Activated T-helper 9 cell treated with anti-CD3 and anti-CD28 coated beads, Interleukin-2, amount 50 U/mL, for 16 hours (primary cell): ENCODE data around the gene WFIKKN1.

ENCODE experiments used
- DNase-seq: peaks from one replicate; pipeline ENCODE4 v3.0.0-alpha.2; 2020; ENCODE audit warnings: low read depth

Gene WFIKKN1

GRCh38 chr16:657487-657886, 26.7 kb downstream of the WFIKKN1 start:
- no peak for DNase-seq

DNA sequence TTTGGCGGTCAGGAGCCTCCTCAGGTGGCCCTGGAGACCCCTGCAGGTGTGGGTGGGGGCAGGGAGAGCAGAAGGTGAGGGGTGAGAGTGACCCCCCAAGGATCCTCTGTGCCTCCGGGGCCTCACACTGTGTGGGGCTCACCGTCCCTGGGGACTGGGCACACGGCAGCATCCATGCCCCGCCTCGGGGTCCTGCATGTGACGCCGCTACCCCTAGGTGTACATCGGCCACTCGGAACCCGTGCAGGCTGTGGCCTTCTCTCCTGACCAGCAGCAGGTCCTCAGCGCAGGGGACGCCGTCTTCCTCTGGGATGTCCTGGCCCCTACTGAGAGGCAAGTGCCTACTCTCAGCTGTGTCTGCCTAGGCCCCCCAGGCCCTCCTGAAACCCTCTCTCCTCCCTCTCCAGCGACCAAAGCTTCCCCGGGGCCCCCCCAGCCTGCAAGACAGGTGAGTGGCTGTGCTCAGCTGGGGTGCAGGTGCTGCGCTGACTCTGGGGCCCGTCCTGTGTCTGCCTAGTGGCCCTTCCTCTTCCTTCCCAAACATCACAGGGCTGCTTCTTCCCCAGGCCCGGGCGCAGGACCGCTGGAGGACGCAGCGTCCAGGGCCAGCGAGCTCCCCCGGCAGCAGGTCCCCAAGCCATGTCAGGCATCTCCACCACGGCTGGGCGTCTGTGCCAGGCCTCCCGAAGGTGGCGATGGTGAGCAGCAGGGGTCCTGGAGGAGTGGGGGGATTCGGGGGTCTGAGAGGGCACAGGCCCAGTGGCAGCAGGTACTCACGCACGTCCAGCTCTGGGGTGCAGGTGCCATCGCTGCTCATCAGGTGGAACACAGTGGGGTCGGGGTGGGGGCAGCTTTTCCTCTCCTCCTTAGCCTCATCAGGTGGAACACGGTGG, 28.1 kb downstream of the WFIKKN1 start:
- no peak for DNase-seq

- DNase-seq: no peak
These were observed 28.8 kb downstream of the WFIKKN1 start for GRCh38 chr16:659618-660017.

GRCh38 chr16:660132-660458, 29.3 kb downstream of the WFIKKN1 start:
- DNase-seq: no peak

- peak; percentile 52 for DNase-seq
These were observed 29.8 kb downstream of the WFIKKN1 start for GRCh38 chr16:660459-661183.

- DNase-seq: no peak
These were observed 30.5 kb downstream of the WFIKKN1 start for GRCh38 chr16:661184-661821.

DNA sequence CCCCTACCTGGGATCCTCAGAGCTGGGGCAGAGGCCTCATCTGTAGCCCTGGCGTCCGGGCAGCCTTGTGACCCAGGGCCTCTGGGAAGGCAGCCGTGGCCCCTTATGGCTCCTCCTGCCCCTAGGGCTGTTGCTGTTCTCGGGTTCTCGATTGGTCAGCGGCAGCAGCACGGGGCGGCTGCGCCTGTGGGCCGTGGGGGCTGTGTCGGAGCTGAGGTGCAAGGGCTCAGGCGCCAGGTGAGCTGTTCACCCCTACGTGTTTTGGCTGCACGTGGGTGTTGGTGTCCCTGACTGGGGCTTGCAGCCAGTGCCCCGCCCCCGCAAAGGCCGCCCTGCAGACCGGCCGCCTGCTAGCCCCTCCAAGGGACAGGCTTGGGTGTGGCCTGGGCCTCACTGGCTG, 31.3 kb downstream of the WFIKKN1 start:
- no peak for DNase-seq

DNA sequence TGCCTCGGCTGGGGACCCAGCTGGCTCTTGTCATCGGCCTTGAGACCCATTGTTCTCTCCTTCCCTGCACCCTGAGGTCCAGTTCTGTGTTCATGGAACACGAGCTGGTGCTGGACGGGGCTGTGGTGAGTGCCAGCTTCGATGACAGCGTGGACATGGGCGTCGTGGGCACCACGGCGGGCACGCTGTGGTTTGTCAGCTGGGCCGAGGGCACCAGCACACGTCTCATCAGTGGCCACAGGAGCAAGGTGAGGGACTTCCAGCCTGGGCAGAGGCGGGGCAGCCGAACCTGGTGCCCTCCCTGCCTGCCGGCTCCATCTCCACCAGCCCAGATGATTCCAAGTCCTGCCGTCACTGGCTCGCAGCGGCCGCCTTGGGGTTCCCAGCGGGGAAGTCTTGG, 31.8 kb downstream of the WFIKKN1 start:
- DNase-seq: no peak

DNA sequence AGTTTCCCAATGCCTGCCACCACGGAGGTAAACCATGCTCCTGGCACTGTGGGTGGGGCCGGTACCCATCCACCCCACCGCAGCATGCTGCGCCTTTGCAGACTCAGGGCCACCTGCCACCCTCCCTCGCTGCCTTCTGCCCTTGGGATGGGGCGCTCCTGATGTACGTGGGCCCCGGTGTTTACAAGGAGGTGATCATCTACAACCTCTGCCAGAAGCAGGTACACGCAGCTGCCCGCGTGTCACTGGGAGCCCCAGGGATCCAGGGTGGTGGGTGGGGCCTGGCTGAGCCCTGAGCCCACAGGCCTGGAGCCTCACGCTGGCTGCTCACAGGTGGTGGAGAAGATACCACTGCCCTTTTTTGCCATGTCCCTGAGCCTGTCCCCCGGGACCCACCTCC, 35.8 kb downstream of the WFIKKN1 start:
- no peak for DNase-seq

GRCh38 chr16:667113-667779, 36.5 kb downstream of the WFIKKN1 start:
- no peak for DNase-seq

DNA sequence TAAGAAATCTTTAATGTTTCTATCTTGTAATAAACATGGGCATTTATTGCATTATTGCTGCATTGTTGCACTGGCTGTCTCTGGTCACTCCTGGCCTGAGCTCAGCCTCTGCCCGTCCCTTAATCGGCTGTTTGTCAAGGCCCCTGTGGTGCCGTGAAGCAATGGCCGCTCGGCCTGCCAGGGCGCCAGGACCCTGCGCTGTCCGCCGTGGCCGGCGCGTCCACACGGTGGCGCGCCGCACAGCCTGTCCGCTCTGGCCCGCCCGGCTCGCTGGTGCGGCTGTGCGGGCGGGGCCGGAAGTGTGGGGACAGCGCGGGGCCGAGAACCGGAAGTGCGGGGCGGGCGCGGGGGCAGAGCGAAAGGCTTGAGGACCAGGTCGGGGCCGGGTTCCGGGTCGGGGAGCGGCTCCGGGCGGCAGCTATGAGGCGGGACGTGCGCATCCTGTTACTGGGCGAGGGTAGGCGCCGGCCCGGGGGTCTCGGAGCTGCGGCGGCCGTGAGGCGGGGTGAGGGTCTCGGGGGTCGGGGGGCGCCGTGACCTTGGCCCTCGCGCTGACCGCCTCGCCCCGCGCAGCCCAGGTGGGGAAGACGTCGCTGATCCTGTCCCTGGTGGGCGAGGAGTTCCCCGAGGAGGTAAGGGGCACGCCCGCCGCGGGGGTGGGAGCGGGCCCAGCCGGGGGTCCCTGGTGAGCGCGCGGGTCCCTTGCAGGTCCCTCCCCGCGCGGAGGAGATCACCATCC, 37.2 kb downstream of the WFIKKN1 start, which contains the start of gene RHOT2:
Gene RHOT2 (plus strand): TSS at position 353 of the 739 bp plus-strand sequence. CDS start 68 bp downstream, at position 421.
- peak; percentile 93 for DNase-seq

- DNase-seq: no peak
These were observed 37.9 kb downstream of the WFIKKN1 start for GRCh38 chr16:668519-669171.

GRCh38 chr16:669666-670065, 38.9 kb downstream of the WFIKKN1 start:
- no peak for DNase-seq

GRCh38 chr16:670485-671352, 39.9 kb downstream of the WFIKKN1 start:
- DNase-seq: no peak

DNA sequence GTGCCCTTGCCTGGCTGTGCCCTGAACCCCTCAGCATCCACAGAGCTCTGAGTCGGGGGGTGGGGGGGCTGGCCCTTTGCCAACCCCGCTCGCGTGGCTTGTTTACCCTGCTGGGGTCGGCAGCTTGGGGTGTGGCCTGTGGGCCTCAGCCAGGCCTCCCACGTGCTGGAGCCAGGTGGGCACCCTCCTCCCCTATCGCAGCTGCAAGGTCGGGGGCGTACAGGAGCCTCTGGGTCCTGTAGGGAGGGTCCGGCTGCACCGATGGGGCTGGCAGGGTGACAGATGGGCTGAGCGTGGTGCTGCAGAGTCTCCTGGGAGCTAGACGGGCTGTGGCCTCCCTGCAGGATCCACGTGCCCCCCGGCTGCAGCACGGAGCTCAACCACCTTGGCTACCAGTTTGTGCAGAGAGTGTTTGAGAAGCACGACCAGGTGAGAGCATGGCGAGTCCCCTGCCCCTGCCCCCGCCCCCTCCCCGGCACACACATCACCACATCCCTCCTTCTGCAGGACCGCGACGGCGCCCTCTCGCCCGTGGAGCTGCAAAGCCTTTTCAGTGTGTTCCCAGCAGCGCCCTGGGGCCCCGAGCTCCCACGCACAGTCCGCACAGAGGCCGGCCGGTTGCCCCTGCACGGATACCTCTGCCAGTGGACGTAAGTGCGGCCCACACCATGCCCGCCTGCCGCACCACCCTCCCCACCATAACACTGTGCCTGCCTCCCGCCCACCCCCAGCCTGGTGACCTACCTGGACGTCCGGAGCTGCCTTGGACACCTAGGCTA, 40.8 kb downstream of the WFIKKN1 start:
- DNase-seq: no peak

DNA sequence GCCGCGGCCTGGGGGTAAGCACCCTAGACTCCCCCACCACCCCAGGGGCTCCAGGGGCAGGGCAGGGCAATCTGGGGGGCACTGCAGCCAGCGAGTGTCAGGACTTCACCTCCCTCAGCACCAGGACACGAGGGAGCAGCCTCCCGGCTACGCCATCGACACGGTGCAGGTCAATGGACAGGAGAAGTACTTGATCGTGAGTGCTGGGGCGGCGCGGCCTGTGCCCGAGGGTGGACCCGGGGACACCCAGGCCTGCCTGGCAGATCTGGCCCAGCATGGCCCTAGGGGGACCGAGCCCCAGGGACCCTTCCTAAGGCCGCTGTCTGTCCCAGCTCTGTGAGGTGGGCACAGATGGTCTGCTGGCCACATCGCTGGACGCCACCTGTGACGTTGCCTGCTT, 41.6 kb downstream of the WFIKKN1 start:
- DNase-seq: no peak

- no peak for DNase-seq
These were observed 42.1 kb downstream of the WFIKKN1 start for GRCh38 chr16:672851-673250.

DNA sequence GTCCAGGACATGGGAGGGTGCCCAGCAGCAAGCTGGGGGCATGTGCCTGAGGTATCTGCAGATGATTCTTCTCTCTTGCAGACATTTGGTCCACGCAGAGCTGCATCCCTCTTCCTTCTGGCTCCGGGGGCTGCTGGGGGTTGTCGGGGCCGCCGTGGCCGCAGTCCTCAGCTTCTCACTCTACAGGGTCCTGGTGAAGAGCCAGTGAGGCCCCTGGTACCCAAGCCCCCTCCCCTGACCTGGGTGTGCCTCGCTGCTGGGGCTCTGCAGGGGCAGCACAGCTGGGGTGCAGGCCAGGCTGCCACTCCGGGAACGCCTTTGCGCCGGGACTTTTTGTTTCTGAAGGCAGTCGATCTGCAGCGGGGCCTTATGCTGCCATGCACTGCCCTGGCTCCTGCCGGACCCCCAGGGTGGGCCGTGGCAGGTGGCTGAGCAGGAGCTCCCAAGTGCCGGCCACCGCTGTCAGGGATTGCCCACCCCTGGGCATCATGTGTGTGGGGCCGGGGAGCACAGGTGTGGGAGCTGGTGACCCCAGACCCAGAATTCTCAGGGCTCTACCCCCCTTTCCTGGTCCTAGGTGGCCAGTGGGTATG, 42.7 kb downstream of the WFIKKN1 start:
- no peak for DNase-seq
